HepG2 (cell line): ENCODE results near the gene NKX1-2. TPM values are rescaled to one million over a fixed set of nuclear protein-coding genes. Genes with fewer than 3 reads are reported as not detected.

ENCODE experiments used
- CBX5 ChIP-seq: sonication (generic); formaldehyde crosslinking; IDR thresholded peaks from 2 replicates; pipeline ENCODE4 v1.4.0; 2020; ENCODE audit warnings: missing genetic modification reagents, borderline replicate concordance
- EHMT2 ChIP-seq: fragments of 200-600 bp; sonication (generic); IDR thresholded peaks from 2 replicates; pipeline ENCODE4 v1.7.0; 2017; ENCODE audit warnings: antibody characterized with exemption, low read depth, low read length, borderline replicate concordance
- ELF4 ChIP-seq: sonication (generic); formaldehyde crosslinking; IDR thresholded peaks from 2 replicates; pipeline ENCODE4 v1.5.0; 2020; ENCODE audit warnings: missing genetic modification reagents, mild to moderate bottlenecking, moderate library complexity, borderline replicate concordance
- GLMP ChIP-seq: sonication (generic); formaldehyde crosslinking; IDR thresholded peaks from 2 replicates; pipeline ENCODE4 v1.9.0; 2021; ENCODE audit warnings: missing genetic modification reagents, mild to moderate bottlenecking, borderline replicate concordance
- HNRNPH1 ChIP-seq: fragments of 200-400 bp; formaldehyde crosslinking; optimal IDR thresholded peaks from 2 replicates; pipeline ENCODE3; 2017; ENCODE audit warnings: mild to moderate bottlenecking, low read depth, low read length
- MIER2 ChIP-seq: IDR thresholded peaks from 2 replicates; pipeline ENCODE4 v1.6.1; 2016; ENCODE audit warnings: missing biosample characterization, missing genetic modification reagents
- MIXL1 ChIP-seq: IDR thresholded peaks from 2 replicates; pipeline ENCODE4 v1.6.1; 2016
- SUZ12 ChIP-seq: fragments of 150-350 bp; IDR thresholded peaks from 2 replicates; pipeline ENCODE4 v1.6.1; 2014; ENCODE audit warnings: low read depth, low read length
- THRA ChIP-seq: sonication (generic); formaldehyde crosslinking; IDR thresholded peaks from 2 replicates; pipeline ENCODE4 v1.4.0; 2020; ENCODE audit warnings: missing genetic modification reagents, borderline replicate concordance
- ZBTB26 ChIP-seq: IDR thresholded peaks from 2 replicates; pipeline ENCODE4 v1.6.1; 2016; ENCODE audit warnings: missing compliant biosample characterization, missing genetic modification reagents, borderline replicate concordance
- ZNF572 ChIP-seq: sonication (generic); formaldehyde crosslinking; IDR thresholded peaks from 2 replicates; pipeline ENCODE4 v1.5.1; 2020; ENCODE audit warnings: mild to moderate bottlenecking, missing genetic modification reagents
- ZNF644 ChIP-seq: IDR thresholded peaks from 2 replicates; pipeline ENCODE4 v1.6.1; 2016; ENCODE audit warnings: low read depth
- ZNF678 ChIP-seq: sonication (generic); formaldehyde crosslinking; IDR thresholded peaks from 2 replicates; pipeline ENCODE4 v1.4.0; 2020; ENCODE audit warnings: mild to moderate bottlenecking, missing genetic modification reagents
- ZNF792 ChIP-seq: IDR thresholded peaks from 2 replicates; pipeline ENCODE4 v1.6.1; 2016
- polyA plus RNA-seq, 8 experiments: library from polyadenylated mRNA; depleted of rRNA in 3 of 8; stranded (reverse) in 7 of 8; unstranded in 1 of 8; fragments of >200 nt; fragmentation: Illumina TruSeq in 4 of 8; extraction: Trizol in 4 of 8; gene quantifications; 2 replicates each; pipeline versions ENCODE4 v1.2.1 to v1.2.3, GENCODE V29; 2011 to 2016; ENCODE audit warnings: low read depth in 4 of 8, missing spikeins in 1 of 8, mixed read lengths in 1 of 8; ENCODE audit not compliant: insufficient read depth in 1 of 8
- total RNA-seq, 5 experiments: library from RNA; depleted of rRNA; stranded (reverse); fragments of >200 nt; fragmentation: Illumina TruSeq; extraction: Trizol; gene quantifications; 2 replicates each; pipeline ENCODE4 v1.2.3, GENCODE V29; 2016; ENCODE audit warnings: low read depth in 1 of 5
- TF ChIP-seq, protein P1 (sequence below): sonication (generic); formaldehyde crosslinking; IDR thresholded peaks from 2 replicates; pipeline ENCODE4 v1.5.1; 2020; ENCODE audit warnings: mild to moderate bottlenecking, missing genetic modification reagents, borderline replicate concordance
- TF ChIP-seq, protein P2 (sequence below): sonication (generic); formaldehyde crosslinking; IDR thresholded peaks from 2 replicates; pipeline ENCODE4 v1.5.0; 2020; ENCODE audit warnings: mild to moderate bottlenecking, missing genetic modification reagents

Gene NKX1-2
- total and polyA plus RNA-seq, 2 of the 13 experiments (the other 11 are each of a cell fraction or from before 2014, with no cell fraction given), result not detected

DNA sequence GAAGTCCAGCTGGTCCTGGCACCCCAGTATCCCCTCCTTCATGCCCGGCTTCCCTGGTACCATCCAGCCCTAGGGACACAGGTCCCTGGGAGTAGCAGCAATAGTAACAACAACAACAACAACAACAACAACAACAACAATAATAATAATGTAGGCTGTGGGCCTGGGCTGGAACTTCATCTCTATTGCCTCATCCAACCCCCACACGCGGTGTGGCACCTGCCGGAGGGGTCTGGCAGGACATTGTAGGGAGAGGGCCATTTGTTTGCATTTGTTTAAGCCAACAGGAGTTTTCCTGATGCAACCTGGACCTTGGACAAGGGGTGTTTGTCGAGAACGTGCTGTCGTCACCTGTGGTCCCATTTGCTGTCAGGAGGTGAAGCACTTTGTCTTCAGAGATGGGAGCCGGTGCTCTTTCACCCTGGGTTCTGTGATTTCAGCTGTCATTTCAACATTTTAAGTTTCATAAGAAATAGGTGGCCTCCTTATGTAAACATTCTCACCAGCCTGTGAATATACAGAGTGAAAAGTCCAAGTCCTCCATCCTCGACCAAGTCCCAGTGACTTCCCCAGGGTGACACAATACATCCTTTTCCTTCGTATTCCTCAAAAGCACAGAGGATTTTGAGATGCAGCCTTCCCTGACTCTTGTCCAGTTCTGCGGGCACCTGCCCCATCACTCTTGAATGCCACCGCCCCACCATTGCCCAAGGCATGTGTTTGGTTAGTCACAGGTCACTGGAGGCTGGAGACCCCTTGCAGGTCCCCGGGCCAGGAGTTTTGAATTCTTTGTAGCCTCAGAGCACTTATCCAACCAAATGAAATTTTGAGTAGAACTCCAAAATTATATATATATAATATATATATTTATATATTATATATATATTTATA, 21.0 kb upstream of the NKX1-2 start (continued):
- TF ChIP-seq, protein P1, sequence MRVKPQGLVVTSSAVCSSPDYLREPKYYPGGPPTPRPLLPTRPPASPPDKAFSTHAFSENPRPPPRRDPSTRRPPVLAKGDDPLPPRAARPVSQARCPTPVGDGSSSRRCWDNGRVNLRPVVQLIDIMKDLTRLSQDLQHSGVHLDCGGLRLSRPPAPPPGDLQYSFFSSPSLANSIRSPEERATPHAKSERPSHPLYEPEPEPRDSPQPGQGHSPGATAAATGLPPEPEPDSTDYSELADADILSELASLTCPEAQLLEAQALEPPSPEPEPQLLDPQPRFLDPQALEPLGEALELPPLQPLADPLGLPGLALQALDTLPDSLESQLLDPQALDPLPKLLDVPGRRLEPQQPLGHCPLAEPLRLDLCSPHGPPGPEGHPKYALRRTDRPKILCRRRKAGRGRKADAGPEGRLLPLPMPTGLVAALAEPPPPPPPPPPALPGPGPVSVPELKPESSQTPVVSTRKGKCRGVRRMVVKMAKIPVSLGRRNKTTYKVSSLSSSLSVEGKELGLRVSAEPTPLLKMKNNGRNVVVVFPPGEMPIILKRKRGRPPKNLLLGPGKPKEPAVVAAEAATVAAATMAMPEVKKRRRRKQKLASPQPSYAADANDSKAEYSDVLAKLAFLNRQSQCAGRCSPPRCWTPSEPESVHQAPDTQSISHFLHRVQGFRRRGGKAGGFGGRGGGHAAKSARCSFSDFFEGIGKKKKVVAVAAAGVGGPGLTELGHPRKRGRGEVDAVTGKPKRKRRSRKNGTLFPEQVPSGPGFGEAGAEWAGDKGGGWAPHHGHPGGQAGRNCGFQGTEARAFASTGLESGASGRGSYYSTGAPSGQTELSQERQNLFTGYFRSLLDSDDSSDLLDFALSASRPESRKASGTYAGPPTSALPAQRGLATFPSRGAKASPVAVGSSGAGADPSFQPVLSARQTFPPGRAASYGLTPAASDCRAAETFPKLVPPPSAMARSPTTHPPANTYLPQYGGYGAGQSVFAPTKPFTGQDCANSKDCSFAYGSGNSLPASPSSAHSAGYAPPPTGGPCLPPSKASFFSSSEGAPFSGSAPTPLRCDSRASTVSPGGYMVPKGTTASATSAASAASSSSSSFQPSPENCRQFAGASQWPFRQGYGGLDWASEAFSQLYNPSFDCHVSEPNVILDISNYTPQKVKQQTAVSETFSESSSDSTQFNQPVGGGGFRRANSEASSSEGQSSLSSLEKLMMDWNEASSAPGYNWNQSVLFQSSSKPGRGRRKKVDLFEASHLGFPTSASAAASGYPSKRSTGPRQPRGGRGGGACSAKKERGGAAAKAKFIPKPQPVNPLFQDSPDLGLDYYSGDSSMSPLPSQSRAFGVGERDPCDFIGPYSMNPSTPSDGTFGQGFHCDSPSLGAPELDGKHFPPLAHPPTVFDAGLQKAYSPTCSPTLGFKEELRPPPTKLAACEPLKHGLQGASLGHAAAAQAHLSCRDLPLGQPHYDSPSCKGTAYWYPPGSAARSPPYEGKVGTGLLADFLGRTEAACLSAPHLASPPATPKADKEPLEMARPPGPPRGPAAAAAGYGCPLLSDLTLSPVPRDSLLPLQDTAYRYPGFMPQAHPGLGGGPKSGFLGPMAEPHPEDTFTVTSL, result peak; percentile 80; the same call in 1 of the 2 replicates
- TF ChIP-seq, protein P2, sequence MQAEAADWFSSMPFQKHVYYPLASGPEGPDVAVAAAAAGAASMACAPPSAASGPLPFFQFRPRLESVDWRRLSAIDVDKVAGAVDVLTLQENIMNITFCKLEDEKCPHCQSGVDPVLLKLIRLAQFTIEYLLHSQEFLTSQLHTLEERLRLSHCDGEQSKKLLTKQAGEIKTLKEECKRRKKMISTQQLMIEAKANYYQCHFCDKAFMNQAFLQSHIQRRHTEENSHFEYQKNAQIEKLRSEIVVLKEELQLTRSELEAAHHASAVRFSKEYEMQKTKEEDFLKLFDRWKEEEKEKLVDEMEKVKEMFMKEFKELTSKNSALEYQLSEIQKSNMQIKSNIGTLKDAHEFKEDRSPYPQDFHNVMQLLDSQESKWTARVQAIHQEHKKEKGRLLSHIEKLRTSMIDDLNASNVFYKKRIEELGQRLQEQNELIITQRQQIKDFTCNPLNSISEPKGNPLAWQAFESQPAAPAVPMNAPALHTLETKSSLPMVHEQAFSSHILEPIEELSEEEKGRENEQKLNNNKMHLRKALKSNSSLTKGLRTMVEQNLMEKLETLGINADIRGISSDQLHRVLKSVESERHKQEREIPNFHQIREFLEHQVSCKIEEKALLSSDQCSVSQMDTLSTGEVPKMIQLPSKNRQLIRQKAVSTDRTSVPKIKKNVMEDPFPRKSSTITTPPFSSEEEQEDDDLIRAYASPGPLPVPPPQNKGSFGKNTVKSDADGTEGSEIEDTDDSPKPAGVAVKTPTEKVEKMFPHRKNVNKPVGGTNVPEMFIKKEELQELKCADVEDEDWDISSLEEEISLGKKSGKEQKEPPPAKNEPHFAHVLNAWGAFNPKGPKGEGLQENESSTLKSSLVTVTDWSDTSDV, result no peak
- TF ChIP-seq EHMT2, result no peak; the same call in 1 of the 2 replicates
- peak; percentile 44; the same call in 1 of the 2 replicates for TF ChIP-seq ZBTB26 (CRISPR knock-in tag)
- peak; percentile 72; the same call in 1 of the 2 replicates for TF ChIP-seq MIXL1 (CRISPR knock-in tag)
- no peak; the same call in 1 of the 2 replicates for TF ChIP-seq ZNF678 (CRISPR knock-in tag)
- TF ChIP-seq THRA, result peak; percentile 90
- TF ChIP-seq HNRNPH1, result no peak
- TF ChIP-seq ZNF644 (CRISPR knock-in tag), result peak; percentile 42; the same call in 1 of the 2 replicates
- peak; percentile 89; the same call in 1 of the 2 replicates for TF ChIP-seq CBX5 (CRISPR knock-in tag)
- no peak for TF ChIP-seq SUZ12
- TF ChIP-seq MIER2 (CRISPR knock-in tag), result peak; percentile 77
- TF ChIP-seq ZNF792 (CRISPR knock-in tag), result no peak
- no peak for TF ChIP-seq GLMP (CRISPR knock-in tag)
- no peak for TF ChIP-seq ZNF572 (CRISPR knock-in tag)
- TF ChIP-seq ELF4 (CRISPR knock-in tag), result no peak
